ENCODE data around the gene LETM1.

LETM1 gene

DNA sequence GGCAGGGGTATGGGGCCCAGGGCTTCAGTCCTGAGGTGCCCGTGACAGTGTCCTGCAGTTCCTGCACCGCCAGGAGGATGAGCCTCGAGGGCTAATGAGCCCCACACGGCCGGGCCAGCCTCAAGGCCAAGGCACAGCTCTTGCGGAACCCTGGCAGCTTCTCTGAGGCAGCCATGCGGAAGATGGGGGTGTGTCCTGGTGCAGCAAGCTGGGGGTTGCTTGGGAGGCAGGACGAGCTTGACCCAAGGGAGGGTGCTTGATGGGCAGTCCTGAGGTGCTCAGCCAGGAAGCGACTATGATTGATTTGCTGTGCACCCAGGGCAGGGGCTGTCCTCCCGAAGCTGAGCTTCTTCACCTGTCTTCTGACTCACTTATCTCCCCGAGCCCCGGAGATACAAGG, 72.0 kb downstream of the LETM1 start:
- TF ChIP-seq, protein P1, sequence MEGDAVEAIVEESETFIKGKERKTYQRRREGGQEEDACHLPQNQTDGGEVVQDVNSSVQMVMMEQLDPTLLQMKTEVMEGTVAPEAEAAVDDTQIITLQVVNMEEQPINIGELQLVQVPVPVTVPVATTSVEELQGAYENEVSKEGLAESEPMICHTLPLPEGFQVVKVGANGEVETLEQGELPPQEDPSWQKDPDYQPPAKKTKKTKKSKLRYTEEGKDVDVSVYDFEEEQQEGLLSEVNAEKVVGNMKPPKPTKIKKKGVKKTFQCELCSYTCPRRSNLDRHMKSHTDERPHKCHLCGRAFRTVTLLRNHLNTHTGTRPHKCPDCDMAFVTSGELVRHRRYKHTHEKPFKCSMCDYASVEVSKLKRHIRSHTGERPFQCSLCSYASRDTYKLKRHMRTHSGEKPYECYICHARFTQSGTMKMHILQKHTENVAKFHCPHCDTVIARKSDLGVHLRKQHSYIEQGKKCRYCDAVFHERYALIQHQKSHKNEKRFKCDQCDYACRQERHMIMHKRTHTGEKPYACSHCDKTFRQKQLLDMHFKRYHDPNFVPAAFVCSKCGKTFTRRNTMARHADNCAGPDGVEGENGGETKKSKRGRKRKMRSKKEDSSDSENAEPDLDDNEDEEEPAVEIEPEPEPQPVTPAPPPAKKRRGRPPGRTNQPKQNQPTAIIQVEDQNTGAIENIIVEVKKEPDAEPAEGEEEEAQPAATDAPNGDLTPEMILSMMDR (IDR thresholded peaks at IDR 0.05) = no peak

DNA sequence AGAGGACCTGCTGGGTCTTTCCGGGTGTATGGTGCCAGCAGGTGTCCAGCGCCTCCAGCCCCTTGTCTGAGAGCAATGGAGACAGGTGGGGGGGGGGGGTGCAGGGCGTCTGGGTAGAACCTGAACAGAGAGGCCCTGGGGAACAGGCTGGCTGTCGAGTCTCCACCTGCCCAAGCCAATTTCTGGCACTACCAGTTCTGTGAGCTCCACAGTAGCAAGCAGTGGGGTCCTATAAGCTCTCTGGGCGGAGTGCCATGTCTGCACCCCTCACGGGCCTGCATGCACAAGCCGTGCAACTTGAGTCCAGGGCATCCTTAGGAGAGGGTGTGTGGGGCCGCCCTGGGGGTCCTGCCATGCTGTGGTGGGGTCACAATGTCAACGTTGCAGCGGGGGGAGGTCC, 72.9 kb downstream of the LETM1 start:
- TF ChIP-seq, protein P1 (IDR thresholded peaks at IDR 0.05) = no peak

DNA sequence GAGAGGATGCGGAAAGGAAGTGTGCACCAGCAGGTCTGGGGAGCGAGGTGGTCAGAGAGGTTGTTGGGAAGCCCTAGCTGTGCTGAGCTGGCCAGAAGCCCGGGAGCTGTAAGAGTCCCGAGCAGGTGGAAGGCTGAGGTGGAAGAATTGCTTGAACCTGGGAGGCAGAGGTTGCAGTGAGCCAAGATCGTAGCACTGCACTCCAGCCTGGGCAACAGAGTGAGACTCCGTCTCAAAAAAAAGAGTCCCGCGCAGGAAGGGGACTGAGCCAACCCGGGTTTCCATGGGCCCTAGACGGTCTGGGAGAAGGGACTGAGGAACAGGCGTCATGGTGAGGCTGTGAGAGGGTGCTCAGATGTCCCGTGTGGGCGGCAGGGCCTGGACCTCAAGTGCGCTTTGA, 75.5 kb downstream of the LETM1 start:
- TF ChIP-seq, protein P1 (IDR thresholded peaks at IDR 0.05) = no peak

DNA sequence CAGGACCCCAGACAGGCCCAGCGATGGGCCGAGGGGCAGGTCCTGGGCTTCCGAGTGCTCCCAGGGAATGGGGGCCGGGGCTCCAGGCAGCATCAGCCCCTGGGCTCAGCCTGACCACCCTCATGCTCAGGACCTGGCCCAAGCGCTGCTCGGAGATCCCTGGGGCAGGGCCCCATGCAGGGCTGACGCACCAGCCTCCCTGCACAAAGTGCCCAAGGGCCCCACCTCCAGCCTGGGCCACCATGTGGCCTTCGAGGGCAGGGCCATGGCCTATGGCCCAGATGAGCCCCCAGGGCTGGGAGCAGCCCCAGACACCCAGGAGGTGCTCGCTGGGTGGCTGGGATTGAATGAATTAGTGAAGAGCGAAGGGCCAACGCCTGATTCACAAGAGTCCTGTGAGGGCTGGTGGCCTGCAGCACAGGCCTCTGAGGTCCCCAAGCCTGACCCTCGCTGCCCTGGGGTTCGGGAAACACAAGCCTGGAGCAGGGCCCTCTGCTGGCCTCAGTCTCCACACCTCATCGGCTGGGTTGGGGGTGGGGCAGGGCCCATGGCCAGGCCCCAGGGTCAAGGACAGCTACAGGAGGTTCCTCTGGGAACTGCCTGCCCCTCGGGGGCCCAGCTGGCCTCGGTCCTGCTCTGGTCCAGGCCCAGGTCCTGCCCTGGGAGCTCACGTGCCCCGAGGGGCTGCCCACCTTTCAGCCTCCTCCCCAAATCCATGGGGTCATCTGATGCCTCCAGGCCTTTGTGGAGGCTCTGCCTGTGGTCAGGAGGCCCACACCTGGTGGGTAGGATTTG, 76.2 kb downstream of the LETM1 start:
- TF ChIP-seq, protein P1 (IDR thresholded peaks at IDR 0.05) = no peak

DNA sequence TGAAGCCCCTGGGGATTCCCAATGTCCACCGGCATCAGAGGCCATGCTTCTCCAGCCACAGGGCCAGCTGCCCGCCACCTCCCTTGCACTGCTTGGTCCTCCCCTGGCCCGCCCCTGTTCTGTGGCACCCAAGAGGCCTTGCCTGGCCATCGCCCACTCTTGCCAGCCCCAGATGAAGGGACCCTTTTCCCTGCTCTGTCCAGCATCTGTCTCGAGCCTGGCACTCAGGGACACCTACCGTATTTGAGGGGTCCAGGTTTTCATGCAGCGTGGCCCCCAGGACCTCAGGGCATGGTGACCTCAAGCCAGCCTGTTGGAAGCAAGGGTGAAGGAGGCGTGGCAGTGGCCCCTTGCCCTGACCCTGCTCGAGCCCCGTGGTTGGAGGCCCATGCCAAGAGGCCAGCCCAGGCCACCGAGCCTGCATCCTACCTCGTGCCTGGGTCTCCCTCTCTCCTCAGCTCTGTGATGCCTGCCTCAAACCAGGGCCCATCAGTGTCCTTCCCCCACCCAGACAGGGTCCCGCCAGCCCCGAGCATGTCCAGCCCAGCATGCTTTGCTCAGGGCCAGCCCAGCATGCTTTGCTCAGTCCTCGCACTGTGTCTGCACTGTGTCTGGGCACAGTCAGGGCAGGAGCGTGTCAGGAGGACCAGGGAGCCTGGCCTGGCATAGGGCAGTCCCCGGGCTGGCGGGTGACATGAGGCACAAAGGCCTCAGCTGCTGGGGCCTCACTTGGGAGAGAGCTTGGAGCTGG, 77.1 kb downstream of the LETM1 start:
- TF ChIP-seq, protein P1 (IDR thresholded peaks at IDR 0.05) = no peak

DNA sequence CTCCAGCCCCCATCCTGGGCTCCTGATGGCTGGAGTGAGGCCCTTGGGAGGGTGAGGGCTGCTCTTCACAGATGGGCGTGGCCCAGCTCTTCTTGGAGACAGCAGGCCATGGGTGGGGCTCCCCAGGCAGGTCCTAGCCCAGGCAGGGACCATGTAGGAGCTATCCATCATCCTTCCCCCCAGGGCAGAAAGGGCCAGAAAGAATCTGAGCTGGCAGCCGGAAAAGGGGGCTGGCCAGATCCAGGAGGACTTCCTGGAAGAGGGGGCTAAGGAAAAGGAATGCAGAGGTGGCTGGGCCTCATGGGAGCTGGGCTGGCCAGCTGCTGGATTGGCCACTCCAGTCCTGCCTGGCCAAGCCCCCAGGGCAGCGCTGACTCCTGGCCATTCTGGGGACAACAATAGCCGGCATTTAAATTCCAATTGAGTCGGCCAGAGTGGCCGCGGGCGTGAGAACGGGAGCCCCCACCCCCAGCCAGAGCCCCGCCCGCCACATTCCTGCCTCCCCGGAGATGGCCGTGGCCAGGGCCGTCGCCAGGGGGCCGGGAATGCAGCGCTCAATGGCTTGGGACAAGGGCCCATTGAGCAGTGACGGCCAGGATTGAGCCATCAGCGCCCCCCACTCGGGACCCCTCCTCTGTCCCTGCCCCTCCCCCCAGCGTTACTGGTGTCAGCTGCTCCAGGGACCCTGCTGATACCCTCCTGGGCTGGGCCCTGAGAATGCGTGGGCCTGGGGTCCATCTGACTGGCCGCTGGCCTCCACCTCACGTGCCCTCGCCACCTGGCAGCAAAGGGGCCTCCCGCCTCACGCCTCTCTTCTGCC, 77.9 kb downstream of the LETM1 start:
- TF ChIP-seq, protein P1 (IDR thresholded peaks at IDR 0.05) = no peak

DNA sequence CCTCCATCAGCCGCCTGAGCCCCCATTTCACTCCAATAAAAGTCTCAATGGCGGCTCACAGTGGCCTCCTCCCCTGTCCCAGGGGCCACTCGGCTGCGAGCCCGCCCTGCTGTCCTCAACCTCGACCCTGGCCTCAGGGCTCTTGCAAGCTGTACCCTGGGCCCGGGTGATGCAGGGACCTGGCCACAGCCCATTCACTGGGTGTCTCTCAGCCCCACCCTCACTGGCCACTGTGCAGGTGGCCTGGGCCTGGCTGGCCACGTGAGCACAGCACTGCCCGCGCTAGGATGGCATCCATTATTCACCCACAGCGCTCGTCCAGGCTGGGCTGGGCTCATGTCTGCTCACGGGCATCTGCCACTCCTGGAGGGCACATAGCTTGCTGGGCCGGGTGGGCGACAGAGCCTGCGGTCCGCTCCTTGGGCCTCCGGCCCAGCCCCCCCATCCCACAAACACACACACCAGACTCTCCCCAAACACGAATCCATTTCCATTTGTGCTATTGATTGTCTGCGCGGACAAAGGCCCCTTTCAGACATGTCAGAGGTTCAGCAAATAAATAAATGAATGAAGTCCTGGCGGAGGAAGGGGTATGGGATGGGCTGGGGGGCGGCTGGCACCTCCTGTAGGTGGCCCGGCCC, 79.3 kb downstream of the LETM1 start:
- TF ChIP-seq, protein P1 (IDR thresholded peaks at IDR 0.05) = no peak
